ENCODE measurements around the gene ZDHHC14.

ZDHHC14 gene

GRCh38 chr6:157520117-157520406 is 139.1 kb downstream of the ZDHHC14 start:
- DNase-seq: no peak

DNA sequence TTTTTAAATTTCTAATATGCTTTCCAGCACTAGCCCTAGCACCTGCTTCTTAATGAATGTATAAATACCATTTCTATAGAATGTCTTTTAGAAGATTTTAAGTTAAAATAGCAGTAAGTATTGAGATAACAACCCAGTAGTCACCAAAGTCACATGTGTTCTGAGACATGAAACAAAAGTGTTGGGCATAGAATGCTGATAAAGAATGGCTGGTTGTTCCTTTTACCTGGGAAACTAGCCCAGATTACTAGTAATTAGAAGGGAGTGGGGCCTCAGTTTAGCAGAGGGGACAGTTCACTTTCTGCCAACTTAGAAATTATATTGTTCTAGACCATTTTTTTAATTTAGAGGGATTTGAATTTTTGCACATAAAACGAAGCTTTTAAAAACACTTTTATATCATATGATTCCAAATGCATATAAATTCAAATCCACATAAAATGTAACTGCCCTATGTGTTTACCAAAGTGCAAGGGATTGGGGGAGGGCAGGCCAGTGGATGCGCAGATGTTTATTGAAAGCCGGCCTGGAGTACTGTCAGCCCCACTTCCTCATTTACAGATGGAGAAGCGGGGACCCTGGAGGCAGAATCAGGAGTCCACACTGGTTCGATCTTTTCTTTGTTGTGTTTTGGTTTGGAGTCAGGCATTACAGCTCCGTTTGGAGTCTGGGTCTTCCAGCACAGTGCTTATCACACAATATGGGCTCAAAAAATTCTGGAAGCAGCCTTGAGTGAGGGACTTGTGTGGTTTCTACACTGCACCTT is 139.8 kb downstream of the ZDHHC14 start:
- DNase-seq: no peak

DNA sequence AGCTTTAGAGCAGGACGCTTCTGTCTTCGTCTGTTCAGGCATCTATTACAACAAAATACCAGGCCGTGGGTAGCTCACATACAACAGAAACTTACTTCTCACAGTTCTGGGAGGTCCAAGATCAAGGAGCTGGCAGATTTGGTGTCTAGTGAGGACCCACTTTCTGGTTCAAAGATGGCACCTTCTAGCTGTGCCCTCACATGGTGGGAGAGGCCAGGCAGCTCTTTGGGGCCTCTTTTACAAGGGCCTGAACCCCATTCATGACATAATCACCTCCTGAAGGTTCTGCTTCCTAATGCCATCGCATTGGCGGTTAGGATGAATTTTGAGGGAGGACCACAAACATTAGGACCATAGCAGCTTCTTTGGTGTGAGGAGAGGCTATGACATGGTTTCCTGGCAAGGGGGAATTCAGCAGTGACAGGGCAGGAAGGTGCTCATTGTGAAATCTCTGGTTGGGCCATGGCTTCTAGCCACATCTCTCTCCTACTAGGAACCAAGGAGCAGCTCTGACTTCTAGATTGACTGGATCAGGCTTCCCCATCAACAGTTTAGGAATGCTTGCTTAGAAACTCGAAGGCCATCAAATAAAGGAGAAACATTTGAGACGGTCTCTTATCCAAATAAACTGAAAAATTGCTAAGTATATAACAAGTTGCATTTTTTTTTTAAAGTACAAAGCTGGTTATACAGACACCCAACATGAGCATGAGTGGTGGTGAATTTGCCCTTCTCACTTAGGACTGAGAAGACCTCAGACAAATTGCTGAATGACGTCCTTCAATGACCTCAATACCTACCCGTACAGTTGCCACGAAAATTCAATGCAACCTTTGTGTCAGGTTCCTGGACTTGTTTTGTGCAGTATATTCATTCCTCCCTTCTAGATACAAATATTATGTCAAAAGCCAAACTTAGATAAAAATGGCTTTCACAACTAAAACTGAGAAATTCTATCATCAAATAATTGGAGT is 140.7 kb downstream of the ZDHHC14 start:
- DNase-seq: no peak

DNA sequence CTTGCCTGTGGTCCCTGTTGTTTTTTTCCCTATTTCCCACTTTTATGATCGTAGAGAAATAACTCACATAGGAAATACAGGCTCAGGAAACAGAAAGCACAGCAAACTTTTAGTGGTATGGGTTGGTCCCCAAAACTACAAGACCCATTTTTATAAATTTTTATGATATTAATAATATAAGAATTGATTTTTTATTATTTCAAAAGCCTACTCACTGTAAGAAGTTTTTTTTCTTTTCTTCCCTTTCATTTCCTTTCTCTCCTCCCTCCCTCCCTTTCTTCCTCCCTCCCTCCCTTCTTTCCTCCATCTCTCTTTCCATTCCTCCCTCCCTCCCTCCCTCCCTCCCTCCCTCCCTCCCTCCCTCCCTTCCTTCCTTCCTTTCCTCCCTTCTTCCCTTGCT is 141.5 kb downstream of the ZDHHC14 start:
- DNase-seq: no peak

DNA sequence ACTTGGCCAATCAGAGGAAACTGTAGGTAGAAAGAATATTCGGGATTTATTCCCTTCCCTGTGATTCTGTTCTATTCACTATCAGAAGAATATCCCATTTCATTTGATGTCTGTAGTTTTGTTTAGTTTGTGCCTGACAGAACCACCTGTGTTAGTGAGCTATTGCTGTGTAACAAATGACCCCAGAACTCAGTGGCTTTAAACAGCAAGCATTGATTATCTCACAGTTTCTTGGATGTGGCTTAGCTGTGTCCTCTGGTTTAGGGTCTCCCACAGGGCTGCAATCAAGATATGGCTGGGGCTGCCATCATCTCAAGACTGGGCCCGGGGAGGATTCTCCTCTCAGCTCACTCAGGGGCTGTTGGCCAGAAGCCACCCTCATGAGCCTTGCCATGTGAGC is 143.7 kb downstream of the ZDHHC14 start:
- DNase-seq: no peak

DNA sequence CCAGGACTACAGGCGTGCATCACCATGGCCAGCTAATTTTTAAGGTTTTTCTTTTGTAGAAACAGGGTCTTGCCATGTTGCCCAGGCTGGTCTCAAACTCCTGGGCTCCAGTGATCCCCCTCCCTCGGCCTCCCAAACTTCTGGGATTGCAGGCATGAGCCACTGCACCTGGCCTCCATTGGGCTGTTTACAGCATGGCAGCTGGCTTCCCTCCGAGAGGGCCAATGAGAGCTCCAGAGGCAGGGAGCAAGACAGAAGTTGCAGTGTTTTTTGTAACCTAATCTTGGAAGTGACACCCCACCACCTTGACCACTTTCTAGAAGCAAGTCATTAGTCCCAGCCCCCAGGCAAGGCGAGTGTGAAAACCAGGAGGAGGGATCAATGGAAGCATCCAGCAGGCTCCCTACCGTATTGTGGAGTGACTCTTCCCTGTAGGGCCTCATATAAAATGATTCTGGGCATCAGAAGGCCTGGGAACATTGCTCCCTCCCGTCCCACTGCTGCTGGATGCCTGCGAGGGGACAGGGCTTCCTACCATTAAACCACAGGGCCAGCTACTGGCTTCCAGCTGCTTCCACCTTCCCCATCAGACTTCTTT is 144.4 kb downstream of the ZDHHC14 start:
- no peak for DNase-seq

DNA sequence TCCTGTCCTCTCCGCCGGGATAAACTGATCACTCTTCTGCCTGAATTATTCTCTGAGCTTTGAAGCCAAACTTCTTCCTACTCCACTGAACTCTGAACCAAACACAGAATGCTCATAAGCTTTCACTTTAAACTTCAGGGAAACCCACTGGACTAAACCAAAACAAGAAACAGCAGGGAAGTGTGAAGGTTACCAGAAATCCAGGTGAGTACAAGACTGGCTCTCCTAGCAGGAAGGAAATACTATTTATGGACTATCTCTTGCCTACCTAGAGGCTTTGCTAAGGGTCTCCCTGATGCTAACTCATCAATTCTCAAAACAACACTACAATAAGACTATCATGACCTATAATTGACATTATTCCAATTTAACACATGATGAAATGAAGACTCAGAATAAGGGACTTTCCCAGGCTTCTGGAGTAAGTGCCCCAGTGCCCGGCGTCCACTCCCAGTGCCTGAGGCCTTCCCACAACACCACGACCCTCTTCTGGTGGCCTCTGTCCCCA is 145.0 kb downstream of the ZDHHC14 start:
- DNase-seq: no peak

GRCh38 chr6:157527471-157527907 is 146.5 kb downstream of the ZDHHC14 start:
- no peak for DNase-seq

DNA sequence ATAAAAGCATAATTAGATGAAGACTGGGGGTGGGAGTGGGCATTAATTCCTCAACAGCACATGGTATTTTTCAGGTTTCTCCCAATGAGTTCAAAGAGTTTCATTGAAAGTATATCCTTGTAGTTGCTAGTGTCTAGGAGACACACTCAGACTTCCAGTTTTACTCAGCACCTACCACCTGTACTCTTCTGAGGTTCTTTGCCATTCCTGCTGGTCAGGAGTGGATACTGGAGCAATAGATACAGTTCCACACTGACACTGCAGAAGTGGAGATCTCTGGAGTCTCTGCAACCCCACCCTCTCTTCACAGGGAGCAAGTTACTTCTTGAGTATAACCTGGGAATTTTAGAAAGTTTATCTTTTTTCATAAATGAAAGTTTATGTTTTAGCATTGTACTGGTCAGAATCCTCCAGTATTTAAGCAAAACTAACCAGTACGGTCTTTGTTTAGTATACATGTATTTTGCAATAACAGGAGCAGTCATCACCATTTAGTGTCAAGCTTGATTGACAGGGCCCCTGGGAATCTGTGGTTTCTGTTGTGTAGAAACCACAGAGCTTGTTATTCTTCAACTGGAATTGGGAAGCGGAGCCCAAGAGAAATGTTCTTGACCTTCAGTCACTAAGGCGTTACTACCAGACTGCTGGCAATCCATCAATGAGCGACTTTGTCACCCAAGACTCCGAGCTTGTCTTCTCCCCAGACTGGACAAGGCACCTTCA is 148.1 kb downstream of the ZDHHC14 start:
- DNase-seq: peak; percentile 73

- DNase-seq: no peak
Observed at GRCh38 chr6:157529654-157530039, 148.7 kb downstream of the ZDHHC14 start.

DNA sequence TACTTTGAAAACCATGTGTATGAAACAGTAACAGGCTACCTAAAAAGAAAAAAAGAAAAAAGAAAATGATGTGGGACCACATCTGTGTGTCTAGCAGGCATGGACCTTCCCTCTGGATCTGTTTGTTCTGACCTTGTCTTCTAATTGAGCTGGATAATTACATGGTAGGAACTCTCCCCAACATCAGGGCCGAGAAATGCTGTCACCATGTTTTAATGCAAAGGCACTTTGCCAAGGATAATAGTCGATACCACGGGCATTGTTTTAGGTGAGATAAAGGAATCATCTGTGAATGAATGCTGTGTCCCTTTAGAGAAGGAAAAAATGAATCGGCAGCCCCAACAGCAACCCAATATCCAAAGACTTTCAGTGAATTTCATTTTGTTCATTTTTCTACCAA is 149.1 kb downstream of the ZDHHC14 start:
- no peak for DNase-seq

DNA sequence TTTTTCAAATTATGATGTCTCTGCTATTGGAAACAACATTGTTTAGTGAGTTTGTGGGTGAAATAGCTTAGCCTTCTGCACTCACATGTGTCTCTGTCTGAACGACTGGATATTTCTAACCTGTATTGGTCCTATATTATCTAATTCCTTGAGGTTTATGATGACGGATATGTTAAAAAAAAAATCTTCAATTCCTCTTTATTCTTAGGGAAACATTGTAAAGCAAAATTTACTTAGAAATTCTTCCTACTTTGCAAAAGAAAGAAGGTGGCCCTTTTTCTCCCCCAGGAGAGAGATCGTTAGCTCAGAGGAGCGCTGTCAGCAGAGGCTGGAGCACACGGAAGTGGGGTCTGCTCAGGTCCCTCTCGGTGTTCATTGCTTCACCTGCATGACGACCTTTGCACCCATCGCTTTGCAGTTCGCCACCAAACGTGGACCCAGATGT is 149.8 kb downstream of the ZDHHC14 start:
- no peak for DNase-seq

DNA sequence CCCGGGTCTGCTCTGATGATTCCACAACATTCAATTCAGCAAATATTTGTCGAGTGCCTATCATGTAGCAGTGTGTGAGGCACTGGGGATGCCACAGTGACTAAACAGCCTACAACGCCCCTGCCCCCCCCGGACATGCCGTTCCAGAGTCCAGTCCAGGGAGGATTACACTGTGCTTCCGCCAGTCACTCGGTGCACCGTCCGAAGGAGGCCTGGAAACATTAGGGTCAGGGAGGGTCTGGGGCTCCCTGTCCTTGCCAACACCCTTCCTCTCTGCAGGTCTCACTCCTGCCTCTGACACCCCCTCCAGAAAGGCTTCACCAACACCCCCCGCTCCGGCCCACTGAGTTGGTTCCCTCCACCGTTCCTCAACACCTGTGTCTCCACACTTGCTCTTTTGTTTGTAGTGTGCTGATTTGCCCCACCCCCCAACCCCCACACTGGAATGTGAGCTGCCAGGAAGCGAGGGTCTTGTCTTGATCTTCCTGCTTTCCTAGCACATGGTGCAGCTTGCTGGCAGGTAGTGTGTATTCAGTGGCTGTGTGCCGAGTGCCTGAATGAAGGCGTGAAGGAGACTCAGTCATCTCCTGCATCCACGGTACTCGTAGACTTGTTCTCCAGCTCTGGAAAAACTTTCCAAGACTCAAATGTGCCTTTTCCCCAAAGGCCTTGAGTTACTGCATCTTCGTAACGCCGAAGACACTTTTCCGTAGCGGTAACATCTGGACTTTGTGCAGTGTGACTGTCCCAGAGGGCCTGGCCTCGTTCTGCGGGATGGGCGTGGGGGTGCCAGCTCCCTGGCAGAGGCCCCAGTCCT is 150.4 kb downstream of the ZDHHC14 start:
- DNase-seq: no peak

- no peak for DNase-seq
Observed at GRCh38 chr6:157531986-157532365, 151.0 kb downstream of the ZDHHC14 start.

DNA sequence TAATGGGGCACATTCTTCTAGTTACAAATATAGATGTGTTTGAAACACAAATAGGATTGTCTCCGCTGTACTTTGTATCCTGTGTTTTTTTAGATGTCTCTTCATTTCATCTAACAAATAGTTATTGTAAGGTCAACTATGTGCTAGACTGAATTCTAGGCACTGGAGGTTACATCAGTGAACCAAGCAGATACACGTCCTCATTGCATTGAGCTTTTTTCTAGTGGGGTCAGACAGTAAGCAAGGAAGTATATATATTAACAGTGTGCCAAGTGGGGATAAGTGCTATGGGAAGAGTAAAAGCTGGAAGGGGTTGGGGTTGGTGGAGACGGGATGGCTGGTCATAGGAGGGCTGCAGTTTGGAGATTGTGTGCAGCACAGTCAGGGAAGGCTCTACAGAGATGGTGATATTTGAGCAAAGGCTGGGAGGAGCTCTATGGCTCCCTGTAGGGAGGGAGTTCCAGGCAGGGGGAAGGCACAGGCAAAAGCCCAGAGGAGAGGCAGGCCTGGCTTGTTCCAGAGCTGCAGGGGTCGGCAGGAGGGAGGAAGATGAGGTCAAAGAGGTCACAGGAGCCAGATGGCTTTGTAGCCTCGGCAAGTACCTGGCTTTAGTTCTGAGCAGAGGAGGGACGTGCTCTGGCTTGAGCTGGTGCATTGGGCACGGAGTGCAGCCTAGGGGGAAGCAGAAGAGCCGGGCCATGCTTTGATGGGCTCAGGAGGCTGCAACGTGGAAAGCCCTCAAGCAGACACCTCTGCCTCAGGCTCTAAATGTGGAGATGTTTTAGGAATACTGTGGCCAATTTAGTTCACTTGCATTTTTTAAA is 152.3 kb downstream of the ZDHHC14 start:
- DNase-seq: no peak

DNA sequence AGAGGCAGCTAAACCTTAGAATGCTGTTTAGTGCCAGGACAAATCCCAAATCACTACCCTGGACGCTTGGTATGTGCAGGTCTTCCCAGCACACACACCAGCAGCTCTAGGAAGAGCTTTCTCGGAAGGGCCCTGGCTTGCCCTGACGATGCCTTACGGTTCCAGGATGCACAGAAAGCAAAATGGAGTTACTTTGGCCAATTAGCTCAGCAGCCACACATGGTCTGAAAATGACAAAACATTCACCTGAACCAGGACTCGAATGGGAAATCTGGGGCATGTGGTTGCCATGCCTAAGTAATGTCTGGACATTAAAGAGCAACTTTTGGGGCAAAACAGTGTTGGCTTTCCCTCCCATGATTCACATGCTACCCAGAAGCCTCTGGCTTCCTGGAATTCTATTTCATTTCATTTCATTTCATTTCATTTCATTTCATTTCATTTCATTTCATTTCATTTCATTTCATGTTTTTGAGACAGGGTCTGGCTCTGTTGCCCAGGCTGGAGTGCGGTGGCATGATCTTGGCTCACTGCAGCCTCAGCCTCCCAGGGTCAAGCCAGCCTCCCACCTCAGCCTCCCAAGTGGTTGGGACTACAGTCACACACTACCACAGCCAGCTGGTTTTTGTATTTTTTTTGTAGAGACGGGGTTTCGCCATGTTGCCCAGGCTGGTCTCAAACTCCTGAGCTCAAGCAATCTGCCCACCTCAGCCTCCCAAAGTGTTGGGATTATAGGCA is 153.3 kb downstream of the ZDHHC14 start:
- DNase-seq: no peak

GRCh38 chr6:157534977-157535339 is 154.0 kb downstream of the ZDHHC14 start:
- DNase-seq: no peak

GRCh38 chr6:157535340-157536222 is 154.6 kb downstream of the ZDHHC14 start:
- no peak for DNase-seq

DNA sequence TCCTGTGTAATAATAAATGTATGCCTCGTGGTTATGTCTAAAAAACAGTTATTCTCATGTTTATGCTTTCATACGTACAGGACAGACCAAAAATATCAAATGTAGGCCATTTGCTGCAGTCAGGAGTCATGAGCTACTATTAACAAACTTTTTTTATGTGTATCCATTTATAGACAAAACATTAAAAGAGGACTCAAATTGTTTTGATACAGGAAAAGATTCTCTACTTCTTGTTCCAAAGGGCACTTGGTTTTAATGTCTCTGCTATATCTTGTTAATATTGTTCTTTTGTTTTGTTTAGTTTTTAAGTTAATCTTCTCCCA is 155.2 kb downstream of the ZDHHC14 start:
- DNase-seq: no peak

Data from NCI-H2107 (cell line).